Astrocyte of the cerebellum (primary cell): ENCODE data around the gene SOX9.

Experiments used
- DNase-seq: peaks from one replicate; pipeline ENCODE4 v3.0.0-alpha.2; 2011; ENCODE audit warnings: low read depth
- H3K4me3 ChIP-seq: 2 replicates; pipeline ENCODE4 v1.5.1; 2011; ENCODE audit warnings: mild to moderate bottlenecking, low read depth, low read length, moderate library complexity
- in situ Hi-C: cut with HindIII; loops from 2 replicates; pipeline ENCODE4 v1.10.0; 2017; ENCODE audit warnings: low sequenced_read_pairs
- TF ChIP-seq, protein P1 (sequence below): IDR thresholded peaks from 2 replicates; pipeline ENCODE4 v1.5.1; 2012; ENCODE audit warnings: low read length, low read depth, moderate library complexity, mild to moderate bottlenecking; ENCODE audit errors: missing control alignments

Gene SOX9

DNA sequence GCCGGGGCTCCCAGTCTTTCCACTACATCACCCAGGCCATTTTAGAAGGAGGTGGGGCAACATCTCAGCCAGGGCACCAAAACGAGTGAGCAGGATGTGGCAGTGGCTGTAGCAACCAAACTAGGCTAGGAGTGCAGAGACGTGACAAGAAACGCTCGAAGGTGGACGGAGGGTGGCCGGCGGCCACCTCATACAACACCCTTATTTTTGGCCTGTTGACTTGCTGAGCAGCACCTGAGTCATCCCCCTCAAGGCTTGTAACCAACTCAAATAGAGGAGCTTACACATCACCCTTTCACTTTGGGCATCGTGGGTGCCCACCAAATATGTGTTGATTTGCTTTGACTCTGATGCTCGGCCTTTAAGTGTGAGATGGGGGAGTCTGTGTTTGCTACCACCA lies 23.7 kb upstream of the SOX9 start:
- H3K4me3 ChIP-seq, result no peak overlapping the region
- in situ Hi-C loops, result no loop called here
- DNase-seq, result no peak
- TF ChIP-seq, protein P1, sequence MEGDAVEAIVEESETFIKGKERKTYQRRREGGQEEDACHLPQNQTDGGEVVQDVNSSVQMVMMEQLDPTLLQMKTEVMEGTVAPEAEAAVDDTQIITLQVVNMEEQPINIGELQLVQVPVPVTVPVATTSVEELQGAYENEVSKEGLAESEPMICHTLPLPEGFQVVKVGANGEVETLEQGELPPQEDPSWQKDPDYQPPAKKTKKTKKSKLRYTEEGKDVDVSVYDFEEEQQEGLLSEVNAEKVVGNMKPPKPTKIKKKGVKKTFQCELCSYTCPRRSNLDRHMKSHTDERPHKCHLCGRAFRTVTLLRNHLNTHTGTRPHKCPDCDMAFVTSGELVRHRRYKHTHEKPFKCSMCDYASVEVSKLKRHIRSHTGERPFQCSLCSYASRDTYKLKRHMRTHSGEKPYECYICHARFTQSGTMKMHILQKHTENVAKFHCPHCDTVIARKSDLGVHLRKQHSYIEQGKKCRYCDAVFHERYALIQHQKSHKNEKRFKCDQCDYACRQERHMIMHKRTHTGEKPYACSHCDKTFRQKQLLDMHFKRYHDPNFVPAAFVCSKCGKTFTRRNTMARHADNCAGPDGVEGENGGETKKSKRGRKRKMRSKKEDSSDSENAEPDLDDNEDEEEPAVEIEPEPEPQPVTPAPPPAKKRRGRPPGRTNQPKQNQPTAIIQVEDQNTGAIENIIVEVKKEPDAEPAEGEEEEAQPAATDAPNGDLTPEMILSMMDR, result no peak

DNA sequence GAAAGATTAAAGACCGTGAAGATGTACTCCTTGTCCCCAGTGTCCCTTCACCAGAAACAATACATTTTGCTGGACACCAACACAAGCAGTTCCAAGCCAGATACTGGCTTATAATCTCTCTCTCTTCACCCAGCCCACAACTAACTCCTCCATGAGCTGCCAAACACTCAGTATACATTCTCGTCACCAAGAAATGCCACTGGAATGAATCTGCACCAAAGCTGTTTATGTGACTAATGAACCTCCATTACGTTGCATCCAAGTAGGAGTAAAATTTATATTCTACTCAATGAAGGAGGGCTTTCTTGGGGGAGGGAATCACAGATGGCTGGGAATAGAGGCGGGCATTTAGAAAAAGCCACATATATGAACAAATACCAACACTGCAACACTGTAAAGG lies 20.9 kb upstream of the SOX9 start:
- H3K4me3 ChIP-seq, result no peak overlapping the region
- DNase-seq, result no peak
- in situ Hi-C loops, result no loop called here
- TF ChIP-seq, protein P1, result no peak

DNA sequence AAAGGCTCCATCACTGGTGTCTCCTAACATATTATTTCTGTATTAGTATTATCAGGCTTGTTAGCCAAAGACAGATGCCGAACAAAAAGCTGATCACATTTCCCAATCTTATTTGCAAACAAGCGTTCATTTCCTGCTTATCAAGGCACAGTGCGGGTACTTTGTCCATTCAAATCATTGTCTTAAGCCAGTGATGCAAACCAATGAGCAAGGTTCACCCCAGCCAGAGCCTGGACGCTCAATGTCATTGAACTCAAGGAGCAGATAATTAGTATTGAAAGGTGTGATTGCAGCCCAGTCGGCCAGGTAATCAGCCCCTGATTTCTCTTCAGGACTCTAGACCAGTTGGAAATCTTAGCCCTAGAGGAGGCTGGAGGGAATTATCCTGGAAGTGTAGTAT lies 20.4 kb upstream of the SOX9 start:
- in situ Hi-C loops, result no loop called here
- TF ChIP-seq, protein P1, result no peak
- no peak overlapping the region for H3K4me3 ChIP-seq
- no peak for DNase-seq

DNA sequence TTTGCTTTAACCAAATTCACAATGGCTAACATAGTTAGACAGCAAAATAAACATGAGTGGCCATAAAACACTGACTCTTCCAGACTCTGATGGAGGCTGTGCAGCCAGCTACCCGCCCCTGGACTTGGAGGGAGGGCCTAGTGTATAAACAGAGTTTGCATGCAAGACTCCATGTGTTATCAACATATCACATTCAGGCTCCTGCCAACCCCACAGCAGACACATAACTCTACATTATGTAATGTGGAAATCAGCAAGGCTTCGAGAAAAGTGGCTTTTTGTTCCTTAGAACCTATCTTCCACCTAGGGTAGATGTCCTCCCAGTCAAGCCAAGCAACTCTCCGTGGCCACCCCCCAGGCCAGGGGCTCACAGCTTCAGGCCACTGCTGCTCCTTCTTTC lies 19.3 kb upstream of the SOX9 start:
- no peak overlapping the region for H3K4me3 ChIP-seq
- in situ Hi-C loops, result no loop called here
- TF ChIP-seq, protein P1, result no peak
- DNase-seq, result no peak

DNA sequence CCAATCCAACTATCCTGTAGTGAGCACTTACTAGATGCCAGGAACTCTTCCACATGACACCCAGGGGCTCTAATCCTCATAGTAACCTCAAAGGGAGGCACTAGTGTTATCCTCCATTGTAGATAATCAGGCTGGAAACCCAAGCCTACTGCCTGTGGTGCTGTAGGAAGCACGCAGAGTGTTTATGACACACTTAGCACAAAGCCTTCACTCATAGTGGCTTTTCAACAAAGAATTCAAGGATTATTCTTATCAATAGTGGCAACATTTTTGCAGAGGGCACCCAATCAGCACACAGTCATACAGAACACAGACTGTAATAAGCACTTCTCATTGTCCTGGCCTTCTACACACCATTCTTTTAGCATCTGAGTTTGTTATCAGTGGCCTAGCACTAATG lies 18.5 kb upstream of the SOX9 start:
- in situ Hi-C loops, result no loop called here
- no peak overlapping the region for H3K4me3 ChIP-seq
- no peak for DNase-seq
- TF ChIP-seq, protein P1, result no peak

DNA sequence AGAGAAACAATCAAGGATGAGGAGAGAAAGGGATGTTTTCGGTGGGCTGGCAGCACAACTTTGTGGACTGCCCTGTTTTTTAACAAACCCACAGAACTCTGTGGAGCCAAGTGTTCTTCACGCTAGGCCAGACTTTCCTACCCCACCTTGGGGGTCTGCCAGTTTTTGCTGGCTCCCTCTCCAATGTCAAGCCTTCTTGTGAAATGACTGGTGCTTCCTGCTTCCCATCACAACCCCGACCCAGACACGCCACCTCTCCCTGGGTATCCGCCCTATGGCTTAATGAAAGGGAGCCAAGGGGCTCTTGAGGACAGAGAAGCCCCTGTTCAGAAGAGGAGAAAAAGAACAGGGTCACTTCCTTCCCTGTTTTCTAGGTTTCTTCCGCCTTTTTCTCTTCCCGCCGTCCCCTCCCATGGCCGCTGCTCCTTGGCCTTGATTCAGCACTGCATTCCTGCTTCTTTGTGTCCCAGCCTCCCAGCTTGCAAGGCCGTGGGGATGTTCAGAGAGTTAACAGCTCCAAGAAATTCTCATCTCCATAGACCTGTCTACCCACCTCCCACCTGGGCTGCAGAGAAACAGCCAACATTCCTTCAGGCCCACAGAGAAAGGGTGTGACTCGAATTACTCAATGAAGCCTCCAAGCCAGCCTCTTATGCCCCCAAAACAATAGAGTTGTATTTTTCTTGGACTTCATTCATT lies 16.5 kb upstream of the SOX9 start:
- H3K4me3 ChIP-seq, result no peak overlapping the region
- TF ChIP-seq, protein P1, result no peak
- in situ Hi-C loops, result no loop called here
- peak; percentile 67 for DNase-seq
